ENCODE measurements around the gene CACNG7. TPM values are rescaled to one million over a fixed set of nuclear protein-coding genes. Genes with fewer than 3 reads are reported as not detected.

CACNG7 gene
- total RNA-seq, 2 experiments from 2014 or later: not detected

DNA sequence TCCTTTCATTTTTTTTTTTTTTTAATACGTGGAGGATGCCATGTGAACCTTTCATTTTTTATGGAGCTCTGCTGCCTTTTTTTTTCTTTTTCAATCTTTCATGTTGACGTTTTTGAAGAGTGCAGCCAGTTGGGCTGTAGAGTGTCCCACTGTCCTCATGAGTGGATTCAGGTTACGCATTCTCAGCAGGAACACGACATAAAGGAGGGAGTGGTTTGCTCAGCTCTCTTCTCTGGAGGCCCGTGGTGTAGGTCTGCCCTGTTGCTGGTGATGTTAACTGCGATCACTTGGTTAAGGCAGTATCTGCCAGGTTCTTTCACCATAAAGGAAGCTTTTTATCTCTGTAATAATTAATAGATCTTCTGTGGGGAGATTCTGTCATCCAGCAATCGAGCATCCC is 27.0 kb downstream of the CACNG7 start:
- Mint-ChIP-seq H3K4me3 (no peak overlapping the region), H3K27ac (no peak overlapping the region), H3K27me3 (peaks cover 11% of the 10 kb centered on the region), H3K36me3 (ENCODE audit: low read depth) (no peaks in the 10 kb centered on the region), H3K4me1 (ENCODE audit: low read depth) (no peaks in the 10 kb centered on the region), H3K9me3 (no peaks in the 10 kb centered on the region)
- CTCF ChIA-PET: interaction anchor here (1.6 to 2.6 kb wide), 2 partner anchors 12 to 23 kb away, joined by 3 to 9 read pairs; no protein-coding TSS in a partner anchor
- ATAC-seq: no peak
- POLR2A ChIA-PET: no interaction called here
- no peak for DNase-seq
- TF ChIP-seq, protein P1, sequence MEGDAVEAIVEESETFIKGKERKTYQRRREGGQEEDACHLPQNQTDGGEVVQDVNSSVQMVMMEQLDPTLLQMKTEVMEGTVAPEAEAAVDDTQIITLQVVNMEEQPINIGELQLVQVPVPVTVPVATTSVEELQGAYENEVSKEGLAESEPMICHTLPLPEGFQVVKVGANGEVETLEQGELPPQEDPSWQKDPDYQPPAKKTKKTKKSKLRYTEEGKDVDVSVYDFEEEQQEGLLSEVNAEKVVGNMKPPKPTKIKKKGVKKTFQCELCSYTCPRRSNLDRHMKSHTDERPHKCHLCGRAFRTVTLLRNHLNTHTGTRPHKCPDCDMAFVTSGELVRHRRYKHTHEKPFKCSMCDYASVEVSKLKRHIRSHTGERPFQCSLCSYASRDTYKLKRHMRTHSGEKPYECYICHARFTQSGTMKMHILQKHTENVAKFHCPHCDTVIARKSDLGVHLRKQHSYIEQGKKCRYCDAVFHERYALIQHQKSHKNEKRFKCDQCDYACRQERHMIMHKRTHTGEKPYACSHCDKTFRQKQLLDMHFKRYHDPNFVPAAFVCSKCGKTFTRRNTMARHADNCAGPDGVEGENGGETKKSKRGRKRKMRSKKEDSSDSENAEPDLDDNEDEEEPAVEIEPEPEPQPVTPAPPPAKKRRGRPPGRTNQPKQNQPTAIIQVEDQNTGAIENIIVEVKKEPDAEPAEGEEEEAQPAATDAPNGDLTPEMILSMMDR (IDR thresholded peaks at IDR 0.05): no peak
- intact Hi-C loops (cut with micrococcal nuclease): no loop called here

DNA sequence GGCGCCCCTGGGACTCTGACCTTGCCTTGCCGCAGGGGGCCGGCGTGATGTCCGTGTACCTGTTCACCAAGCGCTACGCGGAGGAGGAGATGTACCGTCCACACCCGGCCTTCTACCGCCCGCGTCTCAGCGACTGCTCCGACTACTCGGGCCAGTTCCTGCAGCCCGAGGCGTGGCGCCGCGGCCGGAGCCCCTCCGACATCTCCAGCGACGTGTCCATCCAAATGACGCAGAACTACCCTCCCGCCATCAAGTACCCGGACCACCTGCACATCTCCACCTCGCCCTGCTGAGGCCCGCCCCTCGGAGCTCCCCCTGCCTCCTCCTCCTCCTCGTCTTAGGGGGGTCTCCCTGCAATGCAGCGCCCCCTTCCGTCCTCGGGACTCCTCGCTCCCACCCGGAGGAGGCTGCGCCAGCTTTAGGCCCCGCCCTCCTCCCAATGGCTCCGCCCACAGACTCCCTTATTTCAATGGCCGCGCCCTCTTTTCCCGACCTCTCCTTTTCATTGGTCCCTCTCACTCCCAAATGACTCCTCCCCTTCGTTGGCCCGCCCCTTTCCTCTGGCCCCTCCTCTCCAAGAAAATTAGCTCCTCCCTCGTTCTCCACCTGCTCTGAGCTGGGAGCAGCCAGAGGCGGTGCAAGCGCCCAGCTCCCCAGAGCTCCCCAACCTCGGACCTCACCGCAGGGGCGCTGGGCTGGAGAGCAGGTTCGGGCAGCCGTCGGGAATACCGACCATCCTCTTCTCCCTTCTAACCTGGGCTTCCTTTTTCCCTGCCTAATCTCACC is 33.1 kb downstream of the CACNG7 start:
- ATAC-seq (peak; percentile 66), DNase-seq (peak; percentile 45)
- TF ChIP-seq, protein P1 (IDR thresholded peaks at IDR 0.05): no peak
- ChIA-PET CTCF (interaction anchor here (1.1 kb wide), 1 partner anchor 30 kb away, joined by 3 read pairs; no protein-coding TSS in a partner anchor), POLR2A (no interaction called here)
- Mint-ChIP-seq H3K4me3 (no peak overlapping the region), H3K27ac (no peak overlapping the region), H3K36me3 (ENCODE audit: low read depth) (no peaks in the 10 kb centered on the region), H3K4me1 (ENCODE audit: low read depth) (no peaks in the 10 kb centered on the region), H3K27me3 (peaks cover 35% of the 10 kb centered on the region), H3K9me3 (no peaks in the 10 kb centered on the region)
- intact Hi-C loops (cut with micrococcal nuclease): loop anchor here (10.0 kb wide), 1 partner anchor 83 kb away; no protein-coding TSS in a partner anchor

DNA sequence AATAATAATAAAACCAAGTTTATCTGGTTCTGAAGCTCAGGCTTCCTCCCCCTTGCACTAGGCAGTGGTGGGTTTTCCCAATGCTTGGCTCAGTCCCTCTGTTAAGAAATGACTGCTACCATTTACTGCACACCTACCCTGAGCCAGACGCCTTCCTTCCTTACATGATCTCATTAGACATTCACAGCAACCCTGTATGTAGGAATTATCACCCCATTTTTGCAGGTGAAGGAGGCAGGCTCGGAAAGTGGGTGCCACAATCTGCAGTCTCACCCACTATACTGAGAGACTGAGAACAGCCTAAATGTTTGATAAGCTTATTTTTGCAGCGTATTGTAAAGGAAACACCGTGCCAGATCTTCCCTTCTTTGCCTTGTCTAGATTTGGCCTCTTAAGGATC is 35.3 kb downstream of the CACNG7 start:
- Mint-ChIP-seq H3K9me3 (no peaks in the 10 kb centered on the region), H3K36me3 (ENCODE audit: low read depth) (no peaks in the 10 kb centered on the region), H3K27ac (no peak overlapping the region), H3K4me1 (ENCODE audit: low read depth) (no peaks in the 10 kb centered on the region), H3K4me3 (no peak overlapping the region), H3K27me3 (peaks cover 37% of the 10 kb centered on the region)
- TF ChIP-seq, protein P1 (IDR thresholded peaks at IDR 0.05): no peak
- DNase-seq: no peak
- ATAC-seq: no peak
- intact Hi-C loops (cut with micrococcal nuclease): loop anchor here (10.0 kb wide), 1 partner anchor 80 kb away; no protein-coding TSS in a partner anchor
- ChIA-PET CTCF (interaction anchor here (0.9 to 1.3 kb wide), 2 partner anchors 14 to 152 kb away, joined by 3 to 4 read pairs; no protein-coding TSS in a partner anchor), POLR2A (no interaction called here)

DNA sequence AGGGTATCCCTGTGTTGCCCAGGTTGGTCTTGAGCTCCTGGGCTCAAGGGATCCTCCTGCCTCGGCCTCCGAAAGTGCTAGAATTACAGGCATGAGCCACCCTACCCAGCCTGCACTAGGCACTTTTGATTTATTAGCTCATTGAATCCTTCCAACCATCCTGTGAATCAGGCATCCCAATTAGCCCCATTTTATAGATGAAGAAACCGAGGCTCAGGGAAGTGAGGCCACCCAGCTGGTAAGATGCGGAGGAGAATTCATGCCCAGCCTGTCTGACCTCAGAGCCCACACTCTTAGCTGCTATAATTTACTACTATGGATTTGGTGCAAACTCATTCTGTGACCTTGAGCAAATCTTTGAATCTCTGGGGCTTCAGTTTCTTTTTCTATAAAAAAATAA is 35.9 kb downstream of the CACNG7 start:
- no peak for DNase-seq
- ATAC-seq: no peak
- no peaks in the 10 kb centered on the region for H3K4me1 Mint-ChIP-seq (ENCODE audit: low read depth)
- H3K36me3 Mint-ChIP-seq (ENCODE audit: low read depth): no peaks in the 10 kb centered on the region
- intact Hi-C loops (cut with micrococcal nuclease): loop anchor here (10.0 kb wide), 1 partner anchor 80 kb away; no protein-coding TSS in a partner anchor
- peaks cover 37% of the 10 kb centered on the region for H3K27me3 Mint-ChIP-seq
- no peaks in the 10 kb centered on the region for H3K9me3 Mint-ChIP-seq
- no peak overlapping the region for H3K4me3 Mint-ChIP-seq
- ChIA-PET CTCF (interaction anchor here (0.9 to 1.3 kb wide), 4 partner anchors 13 to 152 kb away, joined by 3 to 4 read pairs (median 3); no protein-coding TSS in a partner anchor), POLR2A (no interaction called here)
- no peak overlapping the region for H3K27ac Mint-ChIP-seq
- TF ChIP-seq, protein P1 (IDR thresholded peaks at IDR 0.05): no peak

DNA sequence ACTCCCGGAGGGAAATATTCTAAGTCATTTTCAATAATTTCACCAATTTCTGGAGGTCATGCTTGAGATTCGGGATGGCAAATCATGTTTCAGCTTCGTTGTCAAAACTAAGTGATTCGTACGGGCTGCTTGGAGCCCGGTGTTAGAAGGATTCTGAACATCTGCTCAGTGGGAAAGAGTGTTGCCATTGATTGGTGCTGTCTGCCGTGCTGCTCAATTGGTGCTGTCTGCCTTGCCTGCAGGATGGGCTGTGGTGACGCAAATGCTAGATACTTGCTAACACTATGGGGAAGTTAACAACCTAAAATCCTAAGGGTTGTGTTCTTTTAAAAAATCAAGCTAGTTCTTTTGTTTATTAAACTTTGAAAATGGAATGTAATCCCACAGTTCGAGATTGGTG is 36.4 kb downstream of the CACNG7 start:
- no peak for DNase-seq
- Mint-ChIP-seq H3K27ac (no peak overlapping the region), H3K4me3 (no peak overlapping the region), H3K4me1 (ENCODE audit: low read depth) (no peaks in the 10 kb centered on the region), H3K9me3 (no peaks in the 10 kb centered on the region), H3K27me3 (peaks cover 35% of the 10 kb centered on the region), H3K36me3 (ENCODE audit: low read depth) (no peaks in the 10 kb centered on the region)
- ChIA-PET CTCF (interaction anchor here (0.9 to 2.0 kb wide), 5 partner anchors 13 to 153 kb away, joined by 3 to 5 read pairs (median 3); no protein-coding TSS in a partner anchor), POLR2A (no interaction called here)
- ATAC-seq: no peak
- intact Hi-C loops (cut with micrococcal nuclease): loop anchor here (10.0 kb wide), 1 partner anchor 79 kb away; no protein-coding TSS in a partner anchor
- TF ChIP-seq, protein P1 (IDR thresholded peaks at IDR 0.05): no peak

Measured in activated CD8-positive, alpha-beta T cell treated with anti-CD3 and anti-CD28 coated beads for 36 hours (primary cell).